HepG2 (cell line): ENCODE results near the gene PROM2. TPM values are rescaled to one million over a fixed set of nuclear protein-coding genes. Genes with fewer than 3 reads are reported as not detected.

Experiments used
- ATAC-seq: fragments of 200-7000 bp; cut with Tn5 transposase; 3 replicates; pipeline ENCODE4 v1.9.1; 2020; ENCODE audit warnings: mild to moderate bottlenecking, moderate library complexity
- BruUV-seq: library from RNA; stranded (reverse); fragments of 400-500 nt; replicated peaks from 2 replicates; lab custom pipeline; 2021; lab: Mats Ljungman, UMichigan
- CTCF ChIA-PET: fragments of 300-600 bp; formaldehyde crosslinking; extraction: SDS; loops from one replicate; lab custom pipeline; 2021; ENCODE audit warnings: low total read pairs, inconsistent platforms, low intra/inter-chr PET ratio; lab: Yijun Ruan, JAX
- POLR2A ChIA-PET: fragments of 350-600 bp; sonication (Branson Sonifier 250); formaldehyde crosslinking; loops from one replicate; lab custom pipeline; 2020; ENCODE audit warnings: antibody characterized with exemption, inconsistent platforms; lab: Yijun Ruan, JAX
- DNase-seq: peaks from one replicate; pipeline ENCODE4 v3.0.0-alpha.2; 2015; ENCODE audit warnings: low spot score
- FAIRE-seq: peaks from 3 replicates; lab custom pipeline; 2011; peaks lifted over from hg19 to GRCh38; lab: Jason Lieb, UNC
- H2AFZ ChIP-seq: one replicate; pipeline ENCODE4 v1.6.1; 2011; ENCODE audit warnings: low read length, inconsistent platforms
- H3K27ac ChIP-seq: fragments of 300-600 bp; 3 replicates; pipeline ENCODE4 v1.8.0; 2011; ENCODE audit warnings: mixed run types, mild to moderate bottlenecking, mixed read lengths, low read length, inconsistent platforms; ENCODE audit not compliant: insufficient read depth; ENCODE audit errors: extremely low read length
- H3K27me3 ChIP-seq, 2 experiments: fragments of 200-600 bp in 1 of 2; 2 replicates in 1 of 2; 3 replicates in 1 of 2; pipeline versions ENCODE4 v1.6.0 to v1.8.0; 2011; ENCODE audit warnings: low read length in 2 of 2, mild to moderate bottlenecking in 2 of 2, moderate library complexity in 2 of 2, inconsistent platforms in 1 of 2; ENCODE audit not compliant: insufficient read depth in 2 of 2, control insufficient read depth in 1 of 2
- H3K36me3 ChIP-seq, 2 experiments: fragments of 200-600 bp in 1 of 2; replicated peaks in 1 of 2; 2 replicates in 1 of 2; 3 replicates in 1 of 2; pipeline versions ENCODE4 v1.5.1 to v1.8.0; 2011; ENCODE audit warnings: low read length in 2 of 2, inconsistent platforms in 1 of 2; ENCODE audit not compliant: insufficient read depth in 2 of 2, control insufficient read depth in 1 of 2
- H3K4me1 ChIP-seq: 2 replicates; pipeline ENCODE4 v1.5.1; 2012; ENCODE audit warnings: low read length, inconsistent platforms; ENCODE audit not compliant: insufficient read depth
- H3K4me2 ChIP-seq: 2 replicates; pipeline ENCODE4 v1.6.0; 2011; ENCODE audit warnings: low read depth, low read length, inconsistent platforms
- H3K4me3 ChIP-seq, 3 experiments: fragments of 200-600 bp in 1 of 3; sonication (generic), shearing (Covaris generic) in 1 of 3; replicated peaks in 1 of 3; 2 replicates each; pipeline ENCODE4 v1.5.1; 2011 to 2016; ENCODE audit warnings: low read length in 3 of 3, inconsistent platforms in 2 of 3, low read depth in 2 of 3, mild to moderate bottlenecking in 2 of 3, control low read depth in 1 of 3, mixed read lengths in 1 of 3; ENCODE audit not compliant: insufficient read depth in 1 of 3
- H3K79me2 ChIP-seq: one replicate; pipeline ENCODE4 v1.6.1; 2011; ENCODE audit warnings: low read length, inconsistent platforms; ENCODE audit not compliant: insufficient read depth
- H3K9ac ChIP-seq: 2 replicates; pipeline ENCODE4 v1.6.0; 2011; ENCODE audit warnings: mild to moderate bottlenecking, low read depth, low read length, inconsistent platforms; ENCODE audit not compliant: insufficient read depth
- H3K9me3 ChIP-seq: 2 replicates; pipeline ENCODE4 v1.5.1; 2012; ENCODE audit warnings: mild to moderate bottlenecking, low read length
- H4K20me1 ChIP-seq: 2 replicates; pipeline ENCODE4 v1.6.0; 2011; ENCODE audit warnings: inconsistent platforms, mild to moderate bottlenecking, low read length, moderate library complexity; ENCODE audit not compliant: insufficient read depth
- ATRX ChIP-seq: sonication (generic); formaldehyde crosslinking; IDR thresholded peaks from 2 replicates; pipeline ENCODE4 v1.4.0; 2020; ENCODE audit warnings: missing genetic modification reagents, borderline replicate concordance
- CC2D1A ChIP-seq: sonication (generic); formaldehyde crosslinking; IDR thresholded peaks from 2 replicates; pipeline ENCODE4 v1.8.1; 2023; ENCODE audit warnings: mild to moderate bottlenecking, missing genetic modification reagents
- ELF1 ChIP-seq: sonication (generic); formaldehyde crosslinking; IDR thresholded peaks from 2 replicates; pipeline ENCODE4 v1.4.0; 2020; ENCODE audit warnings: missing genetic modification reagents
- GMEB2 ChIP-seq: IDR thresholded peaks from 2 replicates; pipeline ENCODE4 v1.6.1; 2016; ENCODE audit warnings: missing biosample characterization, missing genetic modification reagents, low read depth
- GTF3A ChIP-seq: sonication (generic); formaldehyde crosslinking; conservative IDR thresholded peaks from 2 replicates; pipeline ENCODE4 v1.4.0; 2020; ENCODE audit warnings: mild to moderate bottlenecking, missing genetic modification reagents
- ZFP36L2 ChIP-seq: sonication (generic); formaldehyde crosslinking; IDR thresholded peaks from 2 replicates; pipeline ENCODE4 v1.4.0; 2020; ENCODE audit warnings: missing genetic modification reagents
- ZNF274 ChIP-seq: sonication (generic); formaldehyde crosslinking; IDR thresholded peaks from 2 replicates; pipeline ENCODE4 v1.5.1; 2020; ENCODE audit warnings: mild to moderate bottlenecking, missing genetic modification reagents
- ZNF3 ChIP-seq: IDR thresholded peaks from 2 replicates; pipeline ENCODE4 v1.7.0; 2017; ENCODE audit warnings: inconsistent platforms
- ZNF644 ChIP-seq: IDR thresholded peaks from 2 replicates; pipeline ENCODE4 v1.6.1; 2016; ENCODE audit warnings: low read depth
- ZNF775 ChIP-seq: sonication (generic); formaldehyde crosslinking; IDR thresholded peaks from 2 replicates; pipeline ENCODE4 v1.4.0; 2020; ENCODE audit warnings: missing genetic modification reagents, mild to moderate bottlenecking, moderate library complexity, borderline replicate concordance
- WGBS: methylation state at CpG from one replicate; pipeline ENCODE4 v1.1.6; 2017; ENCODE audit warnings: low lambda C conversion rate; 5-methylcytosine and 5-hydroxymethylcytosine counted together
- in situ Hi-C: cut with HindIII; loops from 2 replicates; pipeline ENCODE4 v1.10.0; 2017; ENCODE audit warnings: low pct_unique_long_range_greater_than_20kb; ENCODE audit not compliant: extremely low pct_ligation_motif_present
- intact Hi-C: fragments of 100-400 bp; cut with micrococcal nuclease; formaldehyde crosslinking; loops from one replicate; pipeline ENCODE4 v1.10.0; 2022; ENCODE audit not compliant: unreplicated experiment
- polyA plus RNA-seq, 8 experiments: library from polyadenylated mRNA; depleted of rRNA in 3 of 8; stranded (reverse) in 7 of 8; unstranded in 1 of 8; fragments of >200 nt; fragmentation: Illumina TruSeq in 4 of 8; extraction: Trizol in 4 of 8; gene quantifications; 2 replicates each; pipeline versions ENCODE4 v1.2.1 to v1.2.3, GENCODE V29; 2011 to 2016; ENCODE audit warnings: low read depth in 4 of 8, missing spikeins in 1 of 8, mixed read lengths in 1 of 8; ENCODE audit not compliant: insufficient read depth in 1 of 8
- total RNA-seq, 5 experiments: library from RNA; depleted of rRNA; stranded (reverse); fragments of >200 nt; fragmentation: Illumina TruSeq; extraction: Trizol; gene quantifications; 2 replicates each; pipeline ENCODE4 v1.2.3, GENCODE V29; 2016; ENCODE audit warnings: low read depth in 1 of 5
- TF ChIP-seq, protein P1 (sequence below): sonication (generic); formaldehyde crosslinking; IDR thresholded peaks from 2 replicates; pipeline ENCODE4 v1.9.0; 2021; ENCODE audit warnings: mild to moderate bottlenecking, missing genetic modification reagents

PROM2 gene
- total and polyA plus RNA-seq, 2 of the 13 experiments (the other 11 are each of a cell fraction or from before 2014, with no cell fraction given) = not detected

- no peak overlapping the region for H3K27ac ChIP-seq
- no peaks in the 10 kb centered on the region for H3K4me1 ChIP-seq
- BruUV-seq = no TSS peak
- no peaks in the 10 kb centered on the region for H3K79me2 ChIP-seq
- CTCF ChIA-PET = no interaction called here
- POLR2A ChIA-PET = no interaction called here
- in situ Hi-C loops (no loop called here), intact Hi-C loops (no loop called here)
- DNase-seq (no peak), FAIRE-seq (no peak), ATAC-seq (no peak)
- H3K4me2 ChIP-seq = no peak overlapping the region
- H3K9ac ChIP-seq = no peak overlapping the region
- H4K20me1 ChIP-seq = no peaks in the 10 kb centered on the region
- H2AFZ ChIP-seq = no peak overlapping the region
- 1% methylated on average over 2 of the region's 2 CpGs for WGBS
- H3K9me3 ChIP-seq = no peaks in the 10 kb centered on the region
- H3K36me3 ChIP-seq = no peaks in the 10 kb centered on the region
- TF ChIP-seq CC2D1A (CRISPR knock-in tag) (no peak), ZNF3 (CRISPR knock-in tag) (no peak), GTF3A (CRISPR knock-in tag) (no peak), ATRX (CRISPR knock-in tag) (no peak), ZNF274 (CRISPR knock-in tag) (no peak), GMEB2 (no peak), ELF1 (no peak), ZFP36L2 (CRISPR knock-in tag) (no peak), ZNF644 (CRISPR knock-in tag) (no peak), ZNF775 (CRISPR knock-in tag) (no peak)
- TF ChIP-seq, protein P1, sequence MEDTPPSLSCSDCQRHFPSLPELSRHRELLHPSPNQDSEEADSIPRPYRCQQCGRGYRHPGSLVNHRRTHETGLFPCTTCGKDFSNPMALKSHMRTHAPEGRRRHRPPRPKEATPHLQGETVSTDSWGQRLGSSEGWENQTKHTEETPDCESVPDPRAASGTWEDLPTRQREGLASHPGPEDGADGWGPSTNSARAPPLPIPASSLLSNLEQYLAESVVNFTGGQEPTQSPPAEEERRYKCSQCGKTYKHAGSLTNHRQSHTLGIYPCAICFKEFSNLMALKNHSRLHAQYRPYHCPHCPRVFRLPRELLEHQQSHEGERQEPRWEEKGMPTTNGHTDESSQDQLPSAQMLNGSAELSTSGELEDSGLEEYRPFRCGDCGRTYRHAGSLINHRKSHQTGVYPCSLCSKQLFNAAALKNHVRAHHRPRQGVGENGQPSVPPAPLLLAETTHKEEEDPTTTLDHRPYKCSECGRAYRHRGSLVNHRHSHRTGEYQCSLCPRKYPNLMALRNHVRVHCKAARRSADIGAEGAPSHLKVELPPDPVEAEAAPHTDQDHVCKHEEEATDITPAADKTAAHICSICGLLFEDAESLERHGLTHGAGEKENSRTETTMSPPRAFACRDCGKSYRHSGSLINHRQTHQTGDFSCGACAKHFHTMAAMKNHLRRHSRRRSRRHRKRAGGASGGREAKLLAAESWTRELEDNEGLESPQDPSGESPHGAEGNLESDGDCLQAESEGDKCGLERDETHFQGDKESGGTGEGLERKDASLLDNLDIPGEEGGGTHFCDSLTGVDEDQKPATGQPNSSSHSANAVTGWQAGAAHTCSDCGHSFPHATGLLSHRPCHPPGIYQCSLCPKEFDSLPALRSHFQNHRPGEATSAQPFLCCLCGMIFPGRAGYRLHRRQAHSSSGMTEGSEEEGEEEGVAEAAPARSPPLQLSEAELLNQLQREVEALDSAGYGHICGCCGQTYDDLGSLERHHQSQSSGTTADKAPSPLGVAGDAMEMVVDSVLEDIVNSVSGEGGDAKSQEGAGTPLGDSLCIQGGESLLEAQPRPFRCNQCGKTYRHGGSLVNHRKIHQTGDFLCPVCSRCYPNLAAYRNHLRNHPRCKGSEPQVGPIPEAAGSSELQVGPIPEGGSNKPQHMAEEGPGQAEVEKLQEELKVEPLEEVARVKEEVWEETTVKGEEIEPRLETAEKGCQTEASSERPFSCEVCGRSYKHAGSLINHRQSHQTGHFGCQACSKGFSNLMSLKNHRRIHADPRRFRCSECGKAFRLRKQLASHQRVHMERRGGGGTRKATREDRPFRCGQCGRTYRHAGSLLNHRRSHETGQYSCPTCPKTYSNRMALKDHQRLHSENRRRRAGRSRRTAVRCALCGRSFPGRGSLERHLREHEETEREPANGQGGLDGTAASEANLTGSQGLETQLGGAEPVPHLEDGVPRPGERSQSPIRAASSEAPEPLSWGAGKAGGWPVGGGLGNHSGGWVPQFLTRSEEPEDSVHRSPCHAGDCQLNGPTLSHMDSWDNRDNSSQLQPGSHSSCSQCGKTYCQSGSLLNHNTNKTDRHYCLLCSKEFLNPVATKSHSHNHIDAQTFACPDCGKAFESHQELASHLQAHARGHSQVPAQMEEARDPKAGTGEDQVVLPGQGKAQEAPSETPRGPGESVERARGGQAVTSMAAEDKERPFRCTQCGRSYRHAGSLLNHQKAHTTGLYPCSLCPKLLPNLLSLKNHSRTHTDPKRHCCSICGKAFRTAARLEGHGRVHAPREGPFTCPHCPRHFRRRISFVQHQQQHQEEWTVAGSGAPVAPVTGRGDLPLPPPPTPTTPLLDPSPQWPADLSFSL = no peak
- H3K27me3 ChIP-seq = peaks cover 0 to 12% of the 10 kb centered on the region in 2 experiments; a peak in 2 of 5 replicates
- no peak overlapping the region for H3K4me3 ChIP-seq
These were observed 16.0 kb upstream of the PROM2 start for GRCh38 chr2:95258271-95258670.
